ENCODE data around the gene RAB33A.

- TF ChIP-seq CTCF (IDR thresholded peaks at IDR 0.05; ENCODE audit: poor library complexity, severe bottlenecking) (no peak), POLR2AphosphoS5 (IDR thresholded peaks at IDR 0.05) (no peak), SMC3 (conservative IDR thresholded peaks at IDR 0.05; ENCODE audit: poor library complexity) (no peak), EP300 (conservative IDR thresholded peaks at IDR 0.05; ENCODE audit: poor library complexity, severe bottlenecking) (no peak), REST (IDR thresholded peaks at IDR 0.05; ENCODE audit: borderline replicate concordance) (no peak), EZH2 (IDR thresholded peaks at IDR 0.05; ENCODE audit: borderline replicate concordance, insufficient read depth, low read length, poor library complexity, severe bottlenecking) (no peak), RAD21 (conservative IDR thresholded peaks at IDR 0.05) (no peak), MXI1 (conservative IDR thresholded peaks at IDR 0.05; ENCODE audit: poor library complexity, severe bottlenecking) (no peak), TAF1 (IDR thresholded peaks at IDR 0.05; ENCODE audit: low read depth) (no peak)
Observed at GRCh38 chrX:130228871-130229270, 57.1 kb downstream of the RAB33A start.
